T-helper 2 cell (primary cell): ENCODE data around the gene MYOCOS.
"Not testable (repeated sequence)": the region's sequence is repeated elsewhere in the genome, so short reads cannot be mapped to it uniquely, and the experiment has no call there.

Experiments used
- DNase-seq, 5 experiments: peaks; one replicate each; pipeline versions ENCODE4 v3.0.0 to v3.0.0-alpha.2; 2012 to 2022
- total RNA-seq, 2 donors: gene quantifications; one replicate each; lab custom pipeline; 2026; lab: John Stamatoyannopoulos, UW

The MYOCOS gene
- 0.40 to 3.7 reads per million in 2 donors for total RNA-seq

GRCh38 chr1:171622152-171622462 lies at the start of gene MYOCOS:
Gene MYOCOS, plus strand, starts transcription at chr1:171622243. Its CDS starts 1,641 bp downstream, at chr1:171623884.
- no peak for DNase-seq

GRCh38 chr1:171576144-171576543 lies 45.9 kb upstream of the MYOCOS start:
- DNase-seq, result no peak

- no peak for DNase-seq
Measured at GRCh38 chr1:171581226-171581625, 40.8 kb upstream of the MYOCOS start.

- peak in 1 of 5 experiments; percentile 56 for DNase-seq
Measured at GRCh38 chr1:171581766-171582165, 40.3 kb upstream of the MYOCOS start.

DNA sequence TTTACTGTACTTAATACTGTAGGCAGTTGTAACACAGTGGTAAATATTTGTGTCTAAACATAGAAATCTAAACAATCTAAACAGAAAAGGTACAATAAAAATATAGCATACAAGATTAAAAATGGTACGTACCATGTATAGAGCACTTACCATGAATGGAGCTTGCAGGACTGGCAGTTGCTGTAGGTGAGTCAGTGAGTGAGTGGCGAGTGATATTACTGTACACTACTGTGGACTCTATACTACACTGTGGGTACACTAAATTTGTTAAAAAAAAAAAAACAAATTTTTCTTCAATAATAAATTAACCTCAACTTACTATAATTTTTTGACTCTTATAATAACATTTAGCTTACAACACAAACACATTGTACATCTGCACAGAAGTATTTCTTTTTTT lies 39.5 kb upstream of the MYOCOS start:
- DNase-seq, result no peak

GRCh38 chr1:171583591-171584201 lies 38.3 kb upstream of the MYOCOS start:
- DNase-seq, result no peak

GRCh38 chr1:171585715-171586114 lies 36.3 kb upstream of the MYOCOS start:
- no peak for DNase-seq

GRCh38 chr1:171588230-171588629 lies 33.8 kb upstream of the MYOCOS start:
- no peak for DNase-seq

- DNase-seq, result peak in 1 of 5 experiments; percentile 4
Measured at GRCh38 chr1:171590022-171590421, 32.0 kb upstream of the MYOCOS start.

DNA sequence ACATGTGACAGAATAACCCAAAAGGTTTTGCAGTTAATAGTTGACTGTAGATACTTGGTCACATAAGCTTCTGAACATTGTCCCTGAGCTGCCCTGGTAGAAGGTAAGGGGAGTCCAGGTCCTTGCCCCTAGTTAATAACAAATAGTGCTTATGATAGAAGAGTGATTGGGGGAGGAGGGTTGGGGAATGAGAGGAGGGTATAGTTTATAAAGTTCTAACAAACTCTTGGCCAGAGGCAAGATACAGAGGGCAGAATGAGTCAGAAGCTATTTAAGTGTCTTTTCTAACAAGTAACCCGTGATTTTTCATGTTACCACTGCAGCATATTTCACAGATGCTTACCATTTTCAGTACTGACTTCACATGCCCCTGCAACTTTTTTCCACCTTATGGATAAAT lies 26.7 kb upstream of the MYOCOS start:
- no peak for DNase-seq

GRCh38 chr1:171596119-171596518 lies 25.9 kb upstream of the MYOCOS start:
- DNase-seq, result no peak

DNA sequence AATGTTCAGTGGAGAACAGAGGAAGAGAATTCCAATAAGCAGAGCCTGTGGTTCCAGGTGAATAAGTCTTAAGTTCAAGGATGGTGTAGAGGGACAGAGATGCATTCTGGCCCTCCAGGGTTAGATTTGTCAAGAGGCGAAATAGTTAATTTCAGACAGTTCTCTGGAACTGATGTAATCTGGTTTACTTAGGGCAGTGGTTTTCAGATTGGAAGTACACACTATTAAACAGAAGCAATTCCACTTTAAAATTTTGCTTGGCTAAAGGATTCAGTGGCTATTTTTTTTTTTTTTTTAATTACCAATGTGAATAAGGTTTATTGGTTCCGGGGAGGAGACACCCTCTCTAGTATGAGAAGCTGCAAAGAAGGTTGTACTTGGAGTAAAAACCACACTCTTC lies 25.3 kb upstream of the MYOCOS start:
- no peak for DNase-seq

DNA sequence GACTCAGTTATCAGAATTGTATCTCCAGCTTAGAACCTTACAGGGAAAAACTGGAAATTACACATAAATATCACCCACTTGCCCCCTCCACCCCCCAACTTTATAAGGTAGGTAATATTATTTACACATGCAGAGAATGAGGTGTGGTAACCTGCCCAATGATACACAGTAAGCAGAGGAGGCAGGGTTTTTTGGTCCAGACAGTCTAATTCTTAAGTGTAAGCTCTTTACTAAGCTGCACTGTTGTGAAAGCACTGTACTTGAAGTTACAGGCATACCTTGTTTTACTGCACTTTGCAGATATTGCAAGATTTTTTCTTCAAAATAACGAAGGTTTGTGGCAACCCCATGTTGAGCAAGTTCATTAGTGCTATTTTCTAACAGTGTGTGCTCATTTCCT lies 24.8 kb upstream of the MYOCOS start:
- no peak for DNase-seq

- not testable (repeated sequence) for DNase-seq
Measured at GRCh38 chr1:171600310-171600709, 21.7 kb upstream of the MYOCOS start.

- no peak for DNase-seq
Measured at GRCh38 chr1:171600862-171601261, 21.2 kb upstream of the MYOCOS start.

- DNase-seq, result not testable (repeated sequence)
Measured at GRCh38 chr1:171603042-171603441, 19.0 kb upstream of the MYOCOS start.

DNA sequence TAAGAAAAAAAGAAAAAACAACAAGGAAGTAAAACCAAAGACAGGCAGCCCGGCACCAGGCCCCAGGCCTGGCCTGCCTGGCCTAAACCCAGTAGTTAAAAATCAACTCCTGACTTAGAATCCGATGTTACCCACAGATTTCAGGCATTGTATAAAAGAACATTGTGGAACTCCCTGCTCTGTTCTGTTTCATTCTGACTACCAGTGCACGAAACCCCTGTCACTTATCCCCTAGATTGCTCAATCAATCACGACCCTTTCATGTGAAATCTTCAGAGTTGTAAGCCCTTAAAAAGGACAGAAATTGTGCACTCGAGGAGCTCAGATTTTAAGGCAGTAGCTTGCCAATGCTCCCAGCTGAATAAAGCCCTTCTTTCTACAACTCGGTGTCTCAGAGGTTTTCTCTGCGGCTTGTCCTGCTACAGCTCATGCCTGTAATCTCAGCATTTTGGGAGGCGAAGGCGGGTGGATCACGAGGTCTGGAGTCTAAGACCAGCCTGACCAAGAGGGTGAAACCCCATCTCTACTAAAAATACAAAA lies 15.6 kb upstream of the MYOCOS start:
- no peak for DNase-seq

GRCh38 chr1:171610385-171610784 lies 11.7 kb upstream of the MYOCOS start:
- no peak for DNase-seq

- no peak for DNase-seq
Measured at GRCh38 chr1:171611306-171611705, 10.7 kb upstream of the MYOCOS start.

DNA sequence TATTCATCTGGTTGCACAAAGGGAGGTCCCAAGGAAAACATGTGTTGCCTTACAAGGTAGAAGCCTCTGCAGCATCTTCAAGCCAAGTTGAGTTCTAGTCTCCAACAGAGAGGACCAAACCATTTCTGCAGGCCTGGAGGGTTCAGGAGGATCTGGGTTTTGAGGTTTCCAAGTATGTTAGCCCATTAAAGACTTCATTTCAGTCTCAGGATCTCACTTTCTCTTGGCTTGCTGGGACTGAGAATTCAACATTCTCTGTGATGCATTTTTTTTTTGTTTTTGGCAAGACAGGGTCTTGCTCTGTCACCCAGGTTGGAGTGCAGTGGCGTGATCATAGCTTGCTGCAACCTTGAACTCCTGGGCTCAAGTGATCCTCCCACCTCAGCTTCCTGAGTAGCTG lies 8.8 kb upstream of the MYOCOS start:
- DNase-seq, result no peak

- not testable (repeated sequence) for DNase-seq
Measured at GRCh38 chr1:171615122-171615906, 6.7 kb upstream of the MYOCOS start.

- no peak for DNase-seq
Measured at GRCh38 chr1:171616586-171616985, 5.5 kb upstream of the MYOCOS start.

GRCh38 chr1:171623651-171624331 lies 1.7 kb downstream of the MYOCOS start:
- DNase-seq, result no peak

DNA sequence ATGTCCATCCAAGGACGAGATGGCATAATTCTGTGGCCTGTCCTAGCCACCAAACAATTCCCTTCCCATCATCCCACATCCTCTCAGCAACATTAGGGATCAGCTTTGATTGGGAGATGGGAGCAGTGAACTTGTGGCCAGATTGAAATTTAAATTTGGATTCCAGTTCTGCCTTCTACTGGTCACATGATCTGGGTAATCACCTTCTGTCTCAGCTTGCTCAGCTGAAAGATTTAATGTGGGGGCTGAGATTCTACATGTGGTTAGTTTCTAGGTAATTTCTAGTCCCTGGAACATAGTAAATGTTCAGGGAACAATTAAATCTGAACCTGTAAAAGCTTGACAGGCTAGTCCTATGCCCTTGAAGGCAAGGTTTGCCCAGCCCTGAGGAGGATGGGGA lies 3.2 kb downstream of the MYOCOS start:
- DNase-seq, result no peak
